ENCODE data around the gene CFAP65. TPM values are rescaled to one million over a fixed set of nuclear protein-coding genes. Genes with fewer than 3 reads are reported as not detected.

Gene CFAP65
- total and polyA plus RNA-seq, 8 donors, result 0.06 to 0.38 (median 0.13) TPM

- intact Hi-C loops (cut with DNase I), result no loop called here
- DNase-seq, result peak in 2 of 6 donors; percentile 45 to 46
- peak overlapping the region in 3 of 4 donors; percentile 26 to 88 (median 39) for H3K27ac ChIP-seq
Measured at GRCh38 chr2:218998414-218999002, 42.8 kb downstream of the CFAP65 start.

DNA sequence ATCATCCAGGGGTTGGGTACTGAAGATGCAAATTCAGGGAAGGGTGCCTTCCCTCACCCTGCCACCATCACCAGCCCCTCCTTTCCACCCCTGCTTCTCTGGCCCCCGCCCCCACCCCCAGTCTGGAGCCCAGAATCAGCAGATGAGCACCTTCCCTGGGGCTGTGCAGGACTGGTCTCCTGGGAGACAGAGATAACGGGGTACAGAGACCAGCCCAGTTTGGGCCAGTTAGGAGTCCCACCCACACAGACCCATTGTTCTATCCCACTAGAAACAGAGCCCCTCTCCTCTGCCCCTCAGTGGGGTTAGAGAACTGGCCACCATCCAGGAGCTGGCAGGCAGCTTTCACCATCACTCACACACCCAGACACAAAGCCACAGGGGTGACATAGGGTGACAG is 43.6 kb downstream of the CFAP65 start:
- DNase-seq, result peak in 1 of 6 donors; percentile 29
- FAIRE-seq, result no peak
- no peak for ATAC-seq
- no peak overlapping the region for H3K4me3 ChIP-seq
- peaks cover 10 to 30% (median 19%) of the 10 kb centered on the region in 3 donors for H3K4me1 ChIP-seq
- H3K9me3 ChIP-seq, result no peaks in the 10 kb centered on the region
- H3K27me3 ChIP-seq, result peaks cover 0 to 9% (median 0%) of the 10 kb centered on the region in 4 donors
- TF ChIP-seq, protein P1, sequence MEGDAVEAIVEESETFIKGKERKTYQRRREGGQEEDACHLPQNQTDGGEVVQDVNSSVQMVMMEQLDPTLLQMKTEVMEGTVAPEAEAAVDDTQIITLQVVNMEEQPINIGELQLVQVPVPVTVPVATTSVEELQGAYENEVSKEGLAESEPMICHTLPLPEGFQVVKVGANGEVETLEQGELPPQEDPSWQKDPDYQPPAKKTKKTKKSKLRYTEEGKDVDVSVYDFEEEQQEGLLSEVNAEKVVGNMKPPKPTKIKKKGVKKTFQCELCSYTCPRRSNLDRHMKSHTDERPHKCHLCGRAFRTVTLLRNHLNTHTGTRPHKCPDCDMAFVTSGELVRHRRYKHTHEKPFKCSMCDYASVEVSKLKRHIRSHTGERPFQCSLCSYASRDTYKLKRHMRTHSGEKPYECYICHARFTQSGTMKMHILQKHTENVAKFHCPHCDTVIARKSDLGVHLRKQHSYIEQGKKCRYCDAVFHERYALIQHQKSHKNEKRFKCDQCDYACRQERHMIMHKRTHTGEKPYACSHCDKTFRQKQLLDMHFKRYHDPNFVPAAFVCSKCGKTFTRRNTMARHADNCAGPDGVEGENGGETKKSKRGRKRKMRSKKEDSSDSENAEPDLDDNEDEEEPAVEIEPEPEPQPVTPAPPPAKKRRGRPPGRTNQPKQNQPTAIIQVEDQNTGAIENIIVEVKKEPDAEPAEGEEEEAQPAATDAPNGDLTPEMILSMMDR (IDR thresholded peaks at IDR 0.05), result no peak
- H3K36me3 ChIP-seq, result no peaks in the 10 kb centered on the region
- intact Hi-C loops (cut with DNase I), result no loop called here
- 27 to 38% methylated on average over 1 to 2 of the region's 2 CpGs for WGBS, 2 donors
- peak overlapping the region; percentile 82 to 90 (median 86) for H3K27ac ChIP-seq

More at GRCh38 chr2:218998414-218999002, 42.8 kb downstream of the CFAP65 start:
- Histone ChIP-seq H3K9me3 (no peaks in the 10 kb centered on the region), H3K36me3 (no peaks in the 10 kb centered on the region), H3K4me3 (no peak overlapping the region), H3K27me3 (peaks cover 0 to 9% (median 0%) of the 10 kb centered on the region in 4 donors), H3K4me1 (peaks cover 8 to 28% (median 15%) of the 10 kb centered on the region in 3 donors)
- TF ChIP-seq, protein P1 (IDR thresholded peaks at IDR 0.05), result no peak
- FAIRE-seq (no peak), ATAC-seq (no peak)
- 33 to 34% methylated on average over 12 of the region's 12 CpGs for WGBS, 2 donors

GRCh38 chr2:218996937-218997336 is 44.4 kb downstream of the CFAP65 start:
- Histone ChIP-seq H3K27ac (peak overlapping the region; percentile 82 to 90 (median 86)), H3K9me3 (no peaks in the 10 kb centered on the region), H3K36me3 (no peaks in the 10 kb centered on the region), H3K27me3 (peaks cover 0 to 9% (median 0%) of the 10 kb centered on the region in 4 donors), H3K4me3 (peak overlapping the region in 3 of 4 donors; percentile 23 to 46 (median 37)), H3K4me1 (peaks cover 10 to 30% (median 19%) of the 10 kb centered on the region in 3 donors)
- intact Hi-C loops (cut with DNase I), result no loop called here
- no peak for FAIRE-seq
- ATAC-seq, result peak; percentile 28 to 36 (median 34)
- TF ChIP-seq, protein P1 (IDR thresholded peaks at IDR 0.05), result no peak
- DNase-seq, result peak in 4 of 6 donors; percentile 77 to 81 (median 78)
- WGBS, 2 donors, result 10 to 24% methylated on average over 4 of the region's 4 CpGs

DNA sequence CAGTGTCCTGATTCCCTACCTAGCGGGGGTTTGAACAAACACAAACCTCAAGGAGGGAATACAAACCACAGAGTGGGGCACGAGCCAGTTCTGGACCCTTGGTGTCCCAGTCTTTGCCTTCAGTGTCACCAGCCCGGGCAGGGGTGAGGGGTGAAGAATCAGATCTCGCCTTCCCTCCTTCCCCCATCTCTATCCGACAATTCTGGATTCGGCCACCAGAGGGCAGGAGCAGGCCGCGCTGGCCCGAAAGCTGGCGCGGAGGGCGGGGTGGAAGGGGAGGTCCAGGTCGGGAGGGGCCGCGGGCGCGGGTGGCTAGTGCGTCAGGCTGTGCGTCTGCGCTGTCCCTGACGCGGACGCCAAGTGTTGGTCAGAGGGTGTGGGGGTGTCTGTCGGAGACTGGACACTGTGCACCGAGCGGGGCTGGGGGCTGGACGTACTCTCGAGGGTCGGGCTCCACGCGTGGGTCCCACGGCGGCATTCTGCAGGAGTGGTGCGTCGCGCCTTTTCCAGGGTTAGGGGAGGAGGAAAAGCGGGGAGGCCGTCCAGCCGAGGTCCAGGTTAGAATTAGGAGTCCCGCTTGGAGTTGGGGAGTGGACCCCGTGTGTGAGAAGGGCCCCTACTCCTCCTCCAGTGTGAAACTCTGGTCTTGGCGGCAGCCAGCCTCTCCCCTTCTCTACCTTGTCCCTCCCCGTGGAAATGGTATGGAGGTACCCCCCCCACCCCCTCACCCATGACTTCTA is 45.2 kb downstream of the CFAP65 start:
- ATAC-seq, result peak; percentile 77 to 88 (median 82)

More for the DNA sequence above, 45.2 kb downstream of the CFAP65 start:
- Histone ChIP-seq H3K36me3 (no peaks in the 10 kb centered on the region), H3K4me1 (peaks cover 10 to 30% (median 19%) of the 10 kb centered on the region in 3 donors), H3K9me3 (no peaks in the 10 kb centered on the region), H3K27ac (peak overlapping the region; percentile 82 to 90 (median 86)), H3K4me3 (peak overlapping the region in 3 of 4 donors; percentile 23 to 46 (median 37)), H3K27me3 (peaks cover 0 to 9% (median 0%) of the 10 kb centered on the region in 4 donors)
- DNase-seq, result peak; percentile 94 to 99 (median 96)
- intact Hi-C loops (cut with DNase I), result no loop called here
- 2% methylated on average over 43 of the region's 43 CpGs for WGBS, 2 donors
- FAIRE-seq, result no peak
- TF ChIP-seq, protein P1 (IDR thresholded peaks at IDR 0.05), result peak; percentile 86 to 96 (median 90)

All from pancreas (tissue), 10 donors.